ENCODE results near the gene TUBA1C. TPM values are rescaled to one million over a fixed set of nuclear protein-coding genes. Genes with fewer than 3 reads are reported as not detected.
"Not testable (repeated sequence)": the region's sequence is repeated elsewhere in the genome, so short reads cannot be mapped to it uniquely, and the experiment has no call there.

TUBA1C gene
- polyA plus RNA-seq, 1 donor from 2014 or later = 63.0 TPM

DNA sequence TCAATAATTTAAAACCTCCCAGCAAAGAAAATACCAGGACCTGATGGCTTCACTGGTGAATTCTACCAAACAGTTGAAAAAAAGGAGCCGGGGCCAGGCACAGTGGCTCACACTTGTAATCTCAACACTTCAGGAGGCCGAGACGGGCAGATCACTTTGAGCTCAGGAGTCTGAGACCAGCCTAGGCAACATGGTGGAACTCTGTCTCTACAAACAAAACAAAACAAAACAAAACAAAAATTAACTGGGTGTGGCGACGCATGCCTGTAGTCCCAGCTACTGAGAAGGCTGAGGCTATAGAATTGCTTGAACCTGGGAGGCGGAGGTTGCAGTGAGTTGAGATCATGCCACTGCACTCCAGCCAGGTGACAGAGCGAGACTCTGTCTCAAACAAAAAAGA is 44.5 kb downstream of the TUBA1C start:
- Histone ChIP-seq H2AFZ (ENCODE audit: low read depth, low read length) (no peak overlapping the region), H3K27me3 (ENCODE audit: insufficient read depth, low read depth, low read length) (no peaks in the 10 kb centered on the region), H3K4me3 (ENCODE audit: low read length) (no peak overlapping the region), H3K27ac (ENCODE audit: low read length) (no peak overlapping the region), H3K36me3 (ENCODE audit: insufficient read depth, low read length) (no peaks in the 10 kb centered on the region), H3K9ac (ENCODE audit: low read length) (no peak overlapping the region), H3K9me2 (ENCODE audit: insufficient read depth, low read length) (no peaks in the 10 kb centered on the region), H3K79me2 (replicated peaks; ENCODE audit: insufficient read depth, low read length) (no peaks in the 10 kb centered on the region), H3K4me2 (ENCODE audit: low read length) (no peak overlapping the region), H3F3A (ENCODE audit: insufficient read depth, low read length, poor library complexity, severe bottlenecking) (no peaks in the 10 kb centered on the region), H4K20me1 (ENCODE audit: insufficient read depth) (no peaks in the 10 kb centered on the region), H3K9me3 (ENCODE audit: low read length) (no peaks in the 10 kb centered on the region)
- no peak for TF ChIP-seq EP300 (conservative IDR thresholded peaks at IDR 0.05; ENCODE audit: poor library complexity, severe bottlenecking)
- no peak for TF ChIP-seq EZH2 (IDR thresholded peaks at IDR 0.05; ENCODE audit: borderline replicate concordance, insufficient read depth, low read length, poor library complexity, severe bottlenecking)
- no peak for TF ChIP-seq MXI1 (conservative IDR thresholded peaks at IDR 0.05; ENCODE audit: poor library complexity, severe bottlenecking)
- TF ChIP-seq, protein P1, sequence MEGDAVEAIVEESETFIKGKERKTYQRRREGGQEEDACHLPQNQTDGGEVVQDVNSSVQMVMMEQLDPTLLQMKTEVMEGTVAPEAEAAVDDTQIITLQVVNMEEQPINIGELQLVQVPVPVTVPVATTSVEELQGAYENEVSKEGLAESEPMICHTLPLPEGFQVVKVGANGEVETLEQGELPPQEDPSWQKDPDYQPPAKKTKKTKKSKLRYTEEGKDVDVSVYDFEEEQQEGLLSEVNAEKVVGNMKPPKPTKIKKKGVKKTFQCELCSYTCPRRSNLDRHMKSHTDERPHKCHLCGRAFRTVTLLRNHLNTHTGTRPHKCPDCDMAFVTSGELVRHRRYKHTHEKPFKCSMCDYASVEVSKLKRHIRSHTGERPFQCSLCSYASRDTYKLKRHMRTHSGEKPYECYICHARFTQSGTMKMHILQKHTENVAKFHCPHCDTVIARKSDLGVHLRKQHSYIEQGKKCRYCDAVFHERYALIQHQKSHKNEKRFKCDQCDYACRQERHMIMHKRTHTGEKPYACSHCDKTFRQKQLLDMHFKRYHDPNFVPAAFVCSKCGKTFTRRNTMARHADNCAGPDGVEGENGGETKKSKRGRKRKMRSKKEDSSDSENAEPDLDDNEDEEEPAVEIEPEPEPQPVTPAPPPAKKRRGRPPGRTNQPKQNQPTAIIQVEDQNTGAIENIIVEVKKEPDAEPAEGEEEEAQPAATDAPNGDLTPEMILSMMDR (IDR thresholded peaks at IDR 0.05; ENCODE audit: poor library complexity, severe bottlenecking) = no peak
- TF ChIP-seq, protein P2, sequence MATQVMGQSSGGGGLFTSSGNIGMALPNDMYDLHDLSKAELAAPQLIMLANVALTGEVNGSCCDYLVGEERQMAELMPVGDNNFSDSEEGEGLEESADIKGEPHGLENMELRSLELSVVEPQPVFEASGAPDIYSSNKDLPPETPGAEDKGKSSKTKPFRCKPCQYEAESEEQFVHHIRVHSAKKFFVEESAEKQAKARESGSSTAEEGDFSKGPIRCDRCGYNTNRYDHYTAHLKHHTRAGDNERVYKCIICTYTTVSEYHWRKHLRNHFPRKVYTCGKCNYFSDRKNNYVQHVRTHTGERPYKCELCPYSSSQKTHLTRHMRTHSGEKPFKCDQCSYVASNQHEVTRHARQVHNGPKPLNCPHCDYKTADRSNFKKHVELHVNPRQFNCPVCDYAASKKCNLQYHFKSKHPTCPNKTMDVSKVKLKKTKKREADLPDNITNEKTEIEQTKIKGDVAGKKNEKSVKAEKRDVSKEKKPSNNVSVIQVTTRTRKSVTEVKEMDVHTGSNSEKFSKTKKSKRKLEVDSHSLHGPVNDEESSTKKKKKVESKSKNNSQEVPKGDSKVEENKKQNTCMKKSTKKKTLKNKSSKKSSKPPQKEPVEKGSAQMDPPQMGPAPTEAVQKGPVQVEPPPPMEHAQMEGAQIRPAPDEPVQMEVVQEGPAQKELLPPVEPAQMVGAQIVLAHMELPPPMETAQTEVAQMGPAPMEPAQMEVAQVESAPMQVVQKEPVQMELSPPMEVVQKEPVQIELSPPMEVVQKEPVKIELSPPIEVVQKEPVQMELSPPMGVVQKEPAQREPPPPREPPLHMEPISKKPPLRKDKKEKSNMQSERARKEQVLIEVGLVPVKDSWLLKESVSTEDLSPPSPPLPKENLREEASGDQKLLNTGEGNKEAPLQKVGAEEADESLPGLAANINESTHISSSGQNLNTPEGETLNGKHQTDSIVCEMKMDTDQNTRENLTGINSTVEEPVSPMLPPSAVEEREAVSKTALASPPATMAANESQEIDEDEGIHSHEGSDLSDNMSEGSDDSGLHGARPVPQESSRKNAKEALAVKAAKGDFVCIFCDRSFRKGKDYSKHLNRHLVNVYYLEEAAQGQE (IDR thresholded peaks at IDR 0.05; ENCODE audit: borderline replicate concordance) = no peak
- TF ChIP-seq TAF1 (IDR thresholded peaks at IDR 0.05; ENCODE audit: low read depth) = no peak
- no peak for TF ChIP-seq SMC3 (conservative IDR thresholded peaks at IDR 0.05; ENCODE audit: poor library complexity)
- TF ChIP-seq RAD21 (conservative IDR thresholded peaks at IDR 0.05) = no peak
- no peak for TF ChIP-seq POLR2AphosphoS5 (IDR thresholded peaks at IDR 0.05)

DNA sequence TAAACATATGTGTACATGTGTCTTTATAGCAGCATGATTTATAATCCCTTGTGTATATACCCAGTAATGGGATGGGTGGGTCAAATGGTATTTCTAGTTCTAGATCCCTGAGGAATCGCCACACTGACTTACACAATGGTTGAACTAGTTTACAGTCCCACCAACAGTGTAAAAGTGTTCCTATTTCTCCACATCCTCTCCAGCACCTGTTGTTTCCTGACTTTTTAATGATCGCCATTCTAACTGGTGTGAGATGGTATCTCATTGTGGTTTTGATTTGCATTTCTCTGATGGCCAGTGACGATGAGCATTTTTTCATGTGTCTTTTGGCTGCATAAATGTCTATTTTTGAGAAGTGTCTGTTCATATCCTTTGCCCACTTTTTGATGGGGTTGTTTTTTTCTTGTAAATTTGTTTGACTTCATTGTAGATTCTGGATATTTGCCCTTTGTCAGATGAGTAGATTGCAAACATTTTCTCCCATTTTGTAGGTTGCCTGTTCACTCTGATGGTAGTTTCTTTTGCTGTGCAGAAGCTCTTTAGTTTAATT is 45.6 kb downstream of the TUBA1C start:
- H3F3A ChIP-seq (ENCODE audit: insufficient read depth, low read length, poor library complexity, severe bottlenecking); H3K79me2 ChIP-seq (replicated peaks; ENCODE audit: insufficient read depth, low read length): not testable (repeated sequence)

DNA sequence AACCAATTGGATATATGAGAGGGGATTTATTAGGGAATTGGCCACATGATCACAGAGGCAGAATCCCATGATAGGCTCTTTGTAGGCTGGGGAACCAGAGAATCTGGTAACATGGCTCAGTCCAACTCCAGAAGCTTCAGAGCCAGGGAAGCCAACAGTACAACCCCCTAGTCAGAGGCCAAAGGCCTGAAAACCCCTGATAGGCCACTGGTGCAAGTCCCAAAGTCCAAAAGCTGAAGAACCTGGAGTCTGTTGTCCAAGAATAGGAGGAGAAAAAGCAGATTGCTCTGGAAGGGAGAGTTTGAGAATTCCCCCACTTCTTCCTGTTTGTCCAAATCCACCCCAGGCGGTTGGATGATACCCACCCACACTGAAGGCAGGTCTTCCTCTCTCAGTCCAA is 49.9 kb downstream of the TUBA1C start:
- Histone ChIP-seq H3K4me3 (ENCODE audit: low read length) (no peak overlapping the region), H3K27ac (ENCODE audit: low read length) (no peak overlapping the region), H3K4me2 (ENCODE audit: low read length) (no peak overlapping the region), H3K9me3 (ENCODE audit: low read length) (no peaks in the 10 kb centered on the region), H3K79me2 (replicated peaks; ENCODE audit: insufficient read depth, low read length) (no peaks in the 10 kb centered on the region), H3K36me3 (ENCODE audit: insufficient read depth, low read length) (no peaks in the 10 kb centered on the region), H2AFZ (ENCODE audit: low read depth, low read length) (no peak overlapping the region), H4K20me1 (ENCODE audit: insufficient read depth) (no peaks in the 10 kb centered on the region), H3K27me3 (ENCODE audit: insufficient read depth, low read depth, low read length) (no peaks in the 10 kb centered on the region), H3K9ac (ENCODE audit: low read length) (no peak overlapping the region), H3K9me2 (ENCODE audit: insufficient read depth, low read length) (no peaks in the 10 kb centered on the region), H3F3A (ENCODE audit: insufficient read depth, low read length, poor library complexity, severe bottlenecking) (no peaks in the 10 kb centered on the region)
- no peak for TF ChIP-seq POLR2AphosphoS5 (IDR thresholded peaks at IDR 0.05)
- TF ChIP-seq RAD21 (conservative IDR thresholded peaks at IDR 0.05) = no peak
- no peak for TF ChIP-seq EP300 (conservative IDR thresholded peaks at IDR 0.05; ENCODE audit: poor library complexity, severe bottlenecking)
- TF ChIP-seq, protein P1 (IDR thresholded peaks at IDR 0.05; ENCODE audit: poor library complexity, severe bottlenecking) = no peak
- TF ChIP-seq SMC3 (conservative IDR thresholded peaks at IDR 0.05; ENCODE audit: poor library complexity) = no peak
- TF ChIP-seq, protein P2 (IDR thresholded peaks at IDR 0.05; ENCODE audit: borderline replicate concordance) = no peak
- TF ChIP-seq TAF1 (IDR thresholded peaks at IDR 0.05; ENCODE audit: low read depth) = no peak
- TF ChIP-seq EZH2 (IDR thresholded peaks at IDR 0.05; ENCODE audit: borderline replicate concordance, insufficient read depth, low read length, poor library complexity, severe bottlenecking) = no peak
- no peak for TF ChIP-seq MXI1 (conservative IDR thresholded peaks at IDR 0.05; ENCODE audit: poor library complexity, severe bottlenecking)

More for the DNA sequence above, 45.6 kb downstream of the TUBA1C start:
- not testable (repeated sequence) for H3K36me3 ChIP-seq (ENCODE audit: insufficient read depth, low read length); H3K27ac ChIP-seq (ENCODE audit: low read length); H3K27me3 ChIP-seq (ENCODE audit: insufficient read depth, low read depth, low read length); H3K4me2 ChIP-seq (ENCODE audit: low read length); H3K4me3 ChIP-seq (ENCODE audit: low read length); H3K9me3 ChIP-seq (ENCODE audit: low read length); H4K20me1 ChIP-seq (ENCODE audit: insufficient read depth); H3K9ac ChIP-seq (ENCODE audit: low read length); H3K9me2 ChIP-seq (ENCODE audit: insufficient read depth, low read length); H2AFZ ChIP-seq (ENCODE audit: low read depth, low read length)

Measured in neural cell (in vitro differentiated cells).